B cell (primary cell): Measurements from ENCODE around the gene TRIM22. TPM values are rescaled to one million over a fixed set of nuclear protein-coding genes. Genes with fewer than 3 reads are reported as not detected.

Experiments used
- ATAC-seq: fragments of 200-7000 bp; cut with Tn5 transposase; one replicate; pipeline ENCODE4 v1.10.0; 2021; ENCODE audit warnings: low read depth, mild to moderate bottlenecking, moderate number of reproducible peaks, moderate library complexity
- CTCF ChIA-PET: fragments of 350-600 bp; sonication (Branson Sonifier 250); formaldehyde crosslinking; loops from one replicate; lab custom pipeline; 2021; ENCODE audit warnings: antibody characterized with exemption, inconsistent platforms; lab: Charles Lee
- POLR2A ChIA-PET: fragments of 350-600 bp; sonication (Branson Sonifier 250); formaldehyde crosslinking; loops from one replicate; lab custom pipeline; 2021; ENCODE audit warnings: antibody characterized with exemption; lab: Charles Lee
- DNase-seq: peaks from one replicate; pipeline ENCODE4 v3.0.0; 2013
- H2AFZ ChIP-seq: 2 replicates; pipeline ENCODE4 v1.6.1; 2012; ENCODE audit warnings: mild to moderate bottlenecking, low read depth, low read length; ENCODE audit not compliant: insufficient read depth, poor library complexity, severe bottlenecking
- H3K27ac ChIP-seq, 2 donors: 1 replicate in 1 of 2; 2 replicates in 1 of 2; pipeline ENCODE4 v1.5.1; 2012 to 2013; ENCODE audit warnings: low read length in 2 of 2, mild to moderate bottlenecking in 2 of 2, moderate library complexity in 1 of 2
- H3K27me3 ChIP-seq, 4 experiments: fragments of 200-600 bp in 1 of 4; sonication (generic) in 1 of 4; replicated peaks in 1 of 4; 1 replicate in 2 of 4; 2 replicates in 2 of 4; pipeline versions ENCODE4 v1.6.1 to v1.7.0; 2013 to 2016; ENCODE audit warnings: low read length in 3 of 4, mild to moderate bottlenecking in 2 of 4, mixed read lengths in 1 of 4, moderate library complexity in 1 of 4; ENCODE audit not compliant: insufficient read depth in 4 of 4, control insufficient read depth in 3 of 4; ENCODE audit errors: control extremely low read depth in 1 of 4
- H3K36me3 ChIP-seq, 2 experiments: replicated peaks in 1 of 2; 1 replicate in 1 of 2; 2 replicates in 1 of 2; pipeline versions ENCODE4 v1.6.1 to v1.7.1; 2013; ENCODE audit warnings: low read length in 1 of 2; ENCODE audit not compliant: insufficient read depth in 2 of 2, control insufficient read depth in 1 of 2; ENCODE audit errors: control extremely low read depth in 1 of 2, extremely low read depth in 1 of 2
- H3K4me1 ChIP-seq, 2 donors: fragments of 200-600 bp in 1 of 2; sonication (generic) in 1 of 2; 1 replicate in 1 of 2; 2 replicates in 1 of 2; pipeline versions ENCODE4 v1.5.1 to v1.6.1; 2013 to 2017; ENCODE audit warnings: low read length in 2 of 2; ENCODE audit not compliant: control insufficient read depth in 2 of 2, insufficient read depth in 2 of 2
- H3K4me2 ChIP-seq: replicated peaks from 2 replicates; pipeline ENCODE3; 2012; ENCODE audit warnings: mild to moderate bottlenecking, low read depth, low read length; ENCODE audit not compliant: poor library complexity, severe bottlenecking
- H3K4me3 ChIP-seq, 5 experiments: fragments of 200-600 bp in 1 of 5; sonication (generic) in 1 of 5; 1 replicate in 3 of 5; 2 replicates in 2 of 5; pipeline versions ENCODE4 v1.5.1 to v1.7.0; 2011 to 2016; ENCODE audit warnings: low read length in 4 of 5, mild to moderate bottlenecking in 4 of 5, low read depth in 2 of 5, control low read depth in 1 of 5, moderate library complexity in 1 of 5; ENCODE audit not compliant: insufficient read depth in 1 of 5; ENCODE audit errors: control extremely low read depth in 1 of 5, extremely low read depth in 1 of 5
- H3K79me2 ChIP-seq: fragments of 200-600 bp; sonication (generic); one replicate; pipeline ENCODE4 v1.6.0; 2016; ENCODE audit warnings: low read length; ENCODE audit not compliant: control insufficient read depth, insufficient read depth
- H3K9ac ChIP-seq: fragments of 200-600 bp; sonication (generic); 2 replicates; pipeline ENCODE4 v1.6.1; 2017; ENCODE audit warnings: mild to moderate bottlenecking, low read length, moderate library complexity
- H3K9me3 ChIP-seq, 3 donors: one replicate each; pipeline versions ENCODE4 v1.6.1 to v1.7.1; 2013; ENCODE audit warnings: low read length in 2 of 3; ENCODE audit not compliant: control insufficient read depth in 2 of 3, insufficient read depth in 1 of 3; ENCODE audit errors: control extremely low read depth in 1 of 3
- H4K20me1 ChIP-seq: 2 replicates; pipeline ENCODE4 v1.6.0; 2012; ENCODE audit warnings: mild to moderate bottlenecking, low read length; ENCODE audit not compliant: insufficient read depth, control insufficient read depth, poor library complexity, severe bottlenecking
- H3K27ac Mint-ChIP-seq: one replicate; pipeline ENCODE4 v1.8.0; 2021; ENCODE audit warnings: mixed read lengths
- H3K27me3 Mint-ChIP-seq: one replicate; pipeline ENCODE4 v1.8.0; 2021; ENCODE audit warnings: mixed read lengths
- H3K4me1 Mint-ChIP-seq: one replicate; pipeline ENCODE4 v1.8.0; 2021; ENCODE audit warnings: mixed read lengths
- H3K4me3 Mint-ChIP-seq: one replicate; pipeline ENCODE4 v1.8.0; 2021; ENCODE audit warnings: mixed read lengths
- H3K9me3 Mint-ChIP-seq: one replicate; pipeline ENCODE4 v1.8.0; 2022; ENCODE audit warnings: mixed read lengths; ENCODE audit not compliant: insufficient read depth
- CTCF ChIP-seq: fragments of 200-600 bp; IDR thresholded peaks from one replicate; pipeline ENCODE4 v1.8.0; 2022; ENCODE audit warnings: antibody characterized with exemption, mild to moderate bottlenecking
- EZH2 ChIP-seq: IDR thresholded peaks from 2 replicates; pipeline ENCODE4 v1.6.1; 2012; ENCODE audit warnings: borderline replicate concordance, low read depth, mild to moderate bottlenecking, moderate library complexity, low read length; ENCODE audit not compliant: insufficient read depth, poor library complexity, severe bottlenecking
- WGBS: methylation state at CpG from one replicate; pipeline ENCODE4 v1.1.5; 2013; ENCODE audit warnings: missing lambda C conversion rate; ENCODE audit not compliant: insufficient coverage; 5-methylcytosine and 5-hydroxymethylcytosine counted together
- intact Hi-C: fragments of 100-400 bp; cut with micrococcal nuclease; formaldehyde crosslinking; loops from one replicate; pipeline ENCODE4 v1.10.0; 2022
- polyA plus RNA-seq: library from polyadenylated mRNA; depleted of rRNA; stranded (reverse); fragments of >200 nt; gene quantifications from 2 replicates; pipeline ENCODE4 v1.2.3, GENCODE V29; 2012
- total RNA-seq, 2 donors: library from RNA; stranded (reverse); fragments of 120-200 nt in 1 of 2; gene quantifications; 1 replicate in 1 of 2; 2 replicates in 1 of 2; pipeline versions ENCODE4 v1.2.3 to v1.2.4, GENCODE V29; 2013 to 2022

TRIM22 gene
- total and polyA plus RNA-seq, 2 donors (not counting 1 experiment from before 2014, with no cell fraction given) = 255 to 388 TPM

GRCh38 chr11:5639953-5640352, 49.6 kb upstream of the TRIM22 start:
- intact Hi-C loops = no loop called here
- ChIA-PET POLR2A (no interaction called here), CTCF (no interaction called here)
- Mint-ChIP-seq H3K27ac (peak overlapping the region; percentile 15), H3K9me3 (no peaks in the 10 kb centered on the region), H3K27me3 (no peaks in the 10 kb centered on the region), H3K4me1 (no peaks in the 10 kb centered on the region), H3K4me3 (no peak overlapping the region)
- TF ChIP-seq EZH2 (no peak), CTCF (no peak)
- Histone ChIP-seq H3K4me3 (no peak overlapping the region), H3K79me2 (peaks cover 10% of the 10 kb centered on the region), H3K27ac (no peak overlapping the region), H3K36me3 (peaks cover 19 to 81% of the 10 kb centered on the region in 2 experiments), H3K4me2 (no peak overlapping the region), H3K9ac (no peak overlapping the region), H3K27me3 (no peaks in the 10 kb centered on the region), H3K4me1 (no peaks in the 10 kb centered on the region), H3K9me3 (no peaks in the 10 kb centered on the region), H4K20me1 (no peaks in the 10 kb centered on the region), H2AFZ (no peak overlapping the region)
- no CpG with 5 or more reads among the region's 1 CpG for WGBS
- ATAC-seq (no peak), DNase-seq (no peak)

GRCh38 chr11:5643585-5643984, 46.0 kb upstream of the TRIM22 start:
- Mint-ChIP-seq H3K27ac (no peak overlapping the region), H3K4me1 (no peaks in the 10 kb centered on the region), H3K4me3 (no peak overlapping the region), H3K9me3 (no peaks in the 10 kb centered on the region), H3K27me3 (no peaks in the 10 kb centered on the region)
- no peak for TF ChIP-seq EZH2
- no peak for TF ChIP-seq CTCF
- Histone ChIP-seq H2AFZ (no peak overlapping the region), H3K9ac (no peak overlapping the region), H3K79me2 (no peaks in the 10 kb centered on the region), H3K27ac (no peak overlapping the region), H3K4me1 (no peaks in the 10 kb centered on the region), H4K20me1 (no peaks in the 10 kb centered on the region), H3K4me3 (no peak overlapping the region), H3K9me3 (no peaks in the 10 kb centered on the region), H3K4me2 (no peak overlapping the region), H3K36me3 (peaks cover 8 to 50% of the 10 kb centered on the region in 2 experiments), H3K27me3 (no peaks in the 10 kb centered on the region)
- no peak for ATAC-seq
- CTCF ChIA-PET = no interaction called here
- no peak for DNase-seq
- intact Hi-C loops = no loop called here
- POLR2A ChIA-PET = no interaction called here
